ENCODE results near the gene VPS13D.
"Not testable (repeated sequence)": the region's sequence is repeated elsewhere in the genome, so short reads cannot be mapped to it uniquely, and the experiment has no call there.

The VPS13D gene

GRCh38 chr1:12524266-12524665, 294.4 kb downstream of the VPS13D start:
- DNase-seq, result no peak

GRCh38 chr1:12525311-12526181, 295.7 kb downstream of the VPS13D start:
- no peak for DNase-seq

GRCh38 chr1:12527564-12527963, 297.7 kb downstream of the VPS13D start:
- DNase-seq, result no peak

GRCh38 chr1:12528021-12528852, 298.4 kb downstream of the VPS13D start:
- no peak for DNase-seq

- DNase-seq, result no peak
These were observed 299.9 kb downstream of the VPS13D start for GRCh38 chr1:12529640-12530174.

GRCh38 chr1:12530462-12531178, 300.8 kb downstream of the VPS13D start:
- no peak for DNase-seq

GRCh38 chr1:12531179-12531499, 301.3 kb downstream of the VPS13D start:
- DNase-seq, result no peak

GRCh38 chr1:12532405-12533315, 302.8 kb downstream of the VPS13D start:
- DNase-seq, result no peak

GRCh38 chr1:12536023-12536639, 306.3 kb downstream of the VPS13D start:
- DNase-seq, result no peak

GRCh38 chr1:12537294-12537693, 307.5 kb downstream of the VPS13D start:
- no peak for DNase-seq

- no peak for DNase-seq
These were observed 308.2 kb downstream of the VPS13D start for GRCh38 chr1:12537906-12538461.

- not testable (repeated sequence) for DNase-seq
These were observed 308.7 kb downstream of the VPS13D start for GRCh38 chr1:12538536-12538935.

- no peak for DNase-seq
These were observed 309.5 kb downstream of the VPS13D start for GRCh38 chr1:12539320-12539704.

GRCh38 chr1:12539705-12540579, 310.1 kb downstream of the VPS13D start:
- DNase-seq, result no peak

- DNase-seq, result no peak
These were observed 310.9 kb downstream of the VPS13D start for GRCh38 chr1:12540580-12541273.

- DNase-seq, result no peak
These were observed 311.7 kb downstream of the VPS13D start for GRCh38 chr1:12541274-12542137.

- no peak for DNase-seq
These were observed 312.3 kb downstream of the VPS13D start for GRCh38 chr1:12542138-12542465.

Measured in central memory CD4-positive, alpha-beta T cell (primary cell).